Stimulated activated CD4-positive, alpha-beta T cell treated with anti-CD3 and anti-CD28 coated beads, Interleukin-1b, Interleukin-23, amount 100 ng/mL, for 24 hours (primary cell): Measurements from ENCODE around the gene IPO5.

ENCODE experiments used
- DNase-seq, 4 experiments: peaks; one replicate each; pipeline ENCODE4 v3.0.0-alpha.2; 2020; ENCODE audit warnings: low read depth in 4 of 4, low spot score in 1 of 4

IPO5 gene

DNA sequence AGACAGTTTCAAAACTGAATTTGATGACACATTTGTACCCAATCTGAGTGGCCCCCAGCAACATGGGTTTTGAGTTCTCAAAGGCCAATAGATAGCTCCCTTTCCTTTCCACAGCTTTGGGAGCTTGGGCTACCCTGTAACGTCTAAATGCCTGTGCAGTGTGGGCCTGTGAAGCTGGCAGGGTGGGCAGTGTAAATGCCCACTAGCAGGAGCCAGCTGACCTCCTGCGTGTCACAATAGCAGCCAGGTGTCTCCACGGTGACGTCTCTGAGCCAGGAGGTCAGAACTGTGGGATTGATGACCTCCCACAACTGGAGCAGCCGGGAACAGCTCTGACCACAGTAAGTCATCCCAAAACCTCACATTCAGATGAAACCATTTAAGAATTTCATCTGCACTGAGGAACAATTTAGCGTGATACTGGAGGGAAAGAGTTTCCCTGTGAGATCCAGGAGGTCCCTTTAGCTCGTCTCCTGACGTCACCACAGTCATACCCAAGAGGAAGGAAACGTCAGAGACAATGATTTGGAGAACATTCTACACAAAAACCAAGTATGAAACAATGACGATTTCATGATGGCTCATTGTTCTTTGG lies at the start of gene IPO5:
TSS of gene IPO5 (plus strand) at position 300 of the 595 bp plus-strand sequence. CDS start 23,022 bp downstream, outside the sequence.
- DNase-seq: no peak

DNA sequence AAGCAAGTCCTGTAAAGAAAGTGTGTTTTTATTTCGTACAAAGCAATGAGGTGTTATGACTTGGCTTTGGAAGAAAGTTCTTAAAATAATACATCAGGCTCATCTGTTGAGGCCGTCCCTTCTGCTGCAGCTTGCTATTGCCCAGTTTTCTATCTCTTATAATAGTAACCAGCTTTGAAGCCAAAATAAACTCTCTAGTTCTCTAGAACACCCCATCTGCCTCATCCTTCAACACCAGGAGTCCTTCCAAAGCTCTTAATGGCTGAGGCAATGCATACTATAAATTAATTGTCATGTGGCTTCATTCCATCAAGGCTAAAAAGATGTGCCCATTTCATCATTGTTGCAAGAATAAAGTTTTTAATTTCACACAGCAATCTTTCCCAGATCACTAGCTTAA lies 49.4 kb upstream of the IPO5 start:
- DNase-seq: no peak

DNA sequence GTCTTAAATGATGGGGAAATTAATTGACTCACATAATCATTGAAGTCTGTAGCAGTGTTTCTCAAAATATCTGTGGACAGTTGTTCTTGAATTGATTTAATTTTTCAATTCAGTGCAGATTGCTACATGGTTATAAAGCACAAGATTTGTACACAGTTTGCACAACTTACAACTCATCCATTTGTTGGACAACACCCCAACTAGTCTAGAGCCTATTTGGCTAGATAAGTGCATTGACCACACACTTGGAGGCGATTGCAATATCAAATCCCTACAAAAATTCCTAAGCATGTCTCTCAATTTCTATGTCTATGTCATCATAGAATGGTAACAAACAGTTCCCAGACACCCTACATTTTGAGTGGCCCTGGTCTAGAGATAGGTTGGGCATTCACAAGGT lies 48.0 kb upstream of the IPO5 start:
- DNase-seq: no peak

- no peak for DNase-seq
Measured at GRCh38 chr13:97911311-97912138, 42.0 kb upstream of the IPO5 start.

GRCh38 chr13:97912139-97912535 lies 41.3 kb upstream of the IPO5 start:
- DNase-seq: no peak

GRCh38 chr13:97913206-97913605 lies 40.3 kb upstream of the IPO5 start:
- no peak for DNase-seq

DNA sequence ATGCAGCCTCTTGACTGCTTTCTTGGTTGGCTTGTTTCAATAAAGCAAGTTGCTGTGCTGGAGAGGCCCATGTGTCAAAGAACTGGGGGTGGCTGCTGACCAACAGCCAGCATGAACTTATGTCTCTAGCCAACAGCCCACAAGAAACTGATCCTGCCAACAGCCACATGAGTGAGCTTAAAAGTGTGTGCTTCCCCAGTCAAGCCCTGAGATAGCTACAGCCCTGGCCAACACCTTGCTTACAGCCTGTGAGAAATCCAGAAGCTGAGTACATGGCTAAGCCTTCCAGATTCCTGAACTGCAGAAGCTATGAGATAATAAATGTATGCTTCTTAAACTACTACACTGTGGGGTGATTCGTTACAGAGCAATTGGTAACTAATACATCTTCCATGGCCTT lies 38.9 kb upstream of the IPO5 start:
- no peak for DNase-seq

GRCh38 chr13:97921176-97921816 lies 32.2 kb upstream of the IPO5 start:
- DNase-seq: no peak

- DNase-seq: no peak
Measured at GRCh38 chr13:97928301-97928700, 25.2 kb upstream of the IPO5 start.

- no peak for DNase-seq
Measured at GRCh38 chr13:97932036-97932435, 21.4 kb upstream of the IPO5 start.

DNA sequence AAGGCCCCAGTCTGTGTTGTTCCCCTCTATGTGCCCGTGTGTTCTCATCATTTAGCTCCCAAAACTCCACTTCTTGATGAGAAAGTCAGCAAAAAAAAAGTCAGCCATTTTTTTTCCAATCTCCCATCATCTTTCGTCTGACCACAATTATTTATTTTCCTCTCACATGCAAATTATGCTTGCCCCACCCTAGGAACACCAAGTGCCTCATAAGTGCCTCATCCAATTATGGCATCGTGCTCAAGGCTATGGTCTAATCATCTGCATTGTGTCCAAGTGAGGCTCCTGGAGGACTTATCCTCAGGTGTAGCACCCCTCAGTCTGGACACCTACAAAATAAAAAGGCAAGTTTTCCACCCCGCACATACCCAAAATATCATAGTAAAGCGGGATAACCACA lies 20.8 kb upstream of the IPO5 start:
- no peak for DNase-seq

GRCh38 chr13:97933776-97934175 lies 19.7 kb upstream of the IPO5 start:
- DNase-seq: no peak

DNA sequence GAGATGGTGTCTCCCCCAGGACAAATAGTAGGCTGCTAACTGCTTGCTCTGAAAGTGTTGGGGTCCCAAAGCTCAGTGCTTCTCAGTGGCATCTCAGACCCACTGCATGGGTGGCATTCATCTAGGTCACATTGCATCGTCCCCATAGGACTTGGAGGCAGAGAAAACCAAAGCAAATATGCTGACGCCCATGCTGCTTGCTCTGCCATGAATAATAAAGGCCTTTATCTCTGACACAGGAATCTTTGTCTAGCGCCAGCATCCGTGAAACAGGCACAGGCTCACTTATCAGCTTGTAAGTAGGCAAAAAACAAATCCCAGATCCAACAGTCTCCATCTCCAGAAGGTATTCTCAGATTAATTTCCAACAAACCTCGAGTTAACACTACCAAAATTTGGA lies 18.9 kb upstream of the IPO5 start:
- DNase-seq: no peak

- DNase-seq: no peak
Measured at GRCh38 chr13:97935071-97935470, 18.4 kb upstream of the IPO5 start.

GRCh38 chr13:97936036-97936435 lies 17.4 kb upstream of the IPO5 start:
- DNase-seq: no peak

- DNase-seq: no peak
Measured at GRCh38 chr13:97938706-97939475, 14.6 kb upstream of the IPO5 start.

DNA sequence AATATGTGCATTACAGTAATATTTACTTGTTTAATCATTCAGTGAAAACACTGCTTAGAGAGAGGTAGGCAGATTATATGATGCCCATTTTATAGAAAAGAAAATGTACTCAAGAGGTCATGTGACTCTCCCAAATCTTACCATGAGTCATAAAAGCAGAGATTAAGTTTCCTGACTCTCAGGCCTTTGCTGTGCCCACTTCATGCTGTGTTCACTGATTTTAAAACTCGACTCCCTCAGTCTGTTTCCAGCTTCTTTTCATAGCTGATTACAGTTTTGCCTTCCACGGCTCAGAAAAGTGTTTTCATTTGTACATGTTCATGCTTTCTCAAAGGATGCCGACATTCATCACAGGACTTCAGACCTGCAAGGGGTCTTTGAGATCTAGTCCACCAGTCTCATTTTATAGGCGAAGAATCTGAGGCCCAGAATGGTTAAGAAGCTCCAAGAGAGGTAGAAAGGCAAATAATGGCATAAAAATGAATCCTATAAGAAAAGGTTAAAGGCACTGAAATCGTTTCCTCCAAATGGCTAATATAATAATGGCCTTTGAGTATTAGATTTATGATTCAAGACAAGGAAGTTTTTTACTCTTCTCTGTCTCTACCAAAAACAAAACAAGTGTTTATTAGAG lies 9.0 kb upstream of the IPO5 start:
- no peak for DNase-seq

DNA sequence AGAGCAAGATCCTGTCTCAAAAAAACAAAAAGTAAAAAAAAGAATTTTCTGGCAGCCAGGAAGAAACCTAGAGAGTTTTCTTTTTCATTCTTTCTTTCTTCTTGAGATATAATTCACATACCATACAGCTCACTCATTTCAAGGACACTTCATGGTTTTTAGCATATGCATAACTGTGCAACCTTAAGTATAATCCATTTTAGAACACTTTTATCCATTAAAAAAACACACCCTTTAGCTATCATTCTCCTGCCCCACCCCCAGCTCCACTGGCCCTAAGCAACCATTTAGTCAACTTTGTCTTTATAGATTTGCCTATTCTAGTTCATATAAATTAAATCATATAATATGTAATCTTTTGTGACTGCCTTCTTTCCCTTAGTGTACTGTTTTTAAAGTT lies 8.1 kb upstream of the IPO5 start:
- DNase-seq: no peak

DNA sequence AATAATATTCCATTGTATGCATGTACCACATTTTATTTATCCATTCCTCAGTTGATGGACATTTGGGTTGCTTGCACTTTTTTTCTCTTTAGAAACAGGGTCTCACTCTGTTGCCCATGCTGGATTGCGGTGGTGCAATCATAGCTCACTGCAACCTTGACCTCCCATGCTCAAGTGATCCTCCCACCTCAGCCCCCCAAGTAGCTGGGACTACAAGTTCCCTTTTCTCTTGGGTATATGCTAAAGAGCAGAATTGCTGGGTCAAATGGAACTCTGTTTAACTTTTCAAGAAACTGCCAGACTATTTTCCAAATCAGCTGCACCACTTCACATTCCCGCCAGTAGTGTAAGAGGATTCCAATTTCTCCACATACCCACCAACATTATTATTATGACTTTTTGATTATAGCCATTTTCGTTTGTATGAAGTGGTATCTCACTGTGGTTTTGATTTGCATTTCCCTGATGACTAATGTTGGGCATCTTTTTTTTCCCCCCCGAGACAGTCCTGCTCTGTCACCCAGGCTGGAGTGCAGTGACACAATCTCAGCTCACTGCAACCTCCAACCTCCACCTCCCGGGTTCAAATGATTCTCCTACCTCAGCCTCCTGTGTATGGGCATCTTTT lies 7.6 kb upstream of the IPO5 start:
- DNase-seq: no peak

GRCh38 chr13:97946951-97947588 lies 6.4 kb upstream of the IPO5 start:
- no peak for DNase-seq
